Testis (tissue), 2 donors: ENCODE results near the gene CBX5.

Source experiments
- CTCF ChIP-seq, 3 experiments: fragments of 450-650 bp in 2 of 3; fragments of 200-600 bp in 1 of 3; sonication (generic) in 1 of 3; IDR thresholded peaks; one replicate each; pipeline ENCODE4 v1.5.1; 2016 to 2019; ENCODE audit warnings: antibody characterized with exemption in 3 of 3, mild to moderate bottlenecking in 2 of 3, moderate library complexity in 1 of 3
- POLR2A ChIP-seq: fragments of 450-650 bp; IDR thresholded peaks from one replicate; pipeline ENCODE4 v1.6.1; 2017; ENCODE audit warnings: antibody characterized with exemption, mild to moderate bottlenecking, moderate library complexity

DNA sequence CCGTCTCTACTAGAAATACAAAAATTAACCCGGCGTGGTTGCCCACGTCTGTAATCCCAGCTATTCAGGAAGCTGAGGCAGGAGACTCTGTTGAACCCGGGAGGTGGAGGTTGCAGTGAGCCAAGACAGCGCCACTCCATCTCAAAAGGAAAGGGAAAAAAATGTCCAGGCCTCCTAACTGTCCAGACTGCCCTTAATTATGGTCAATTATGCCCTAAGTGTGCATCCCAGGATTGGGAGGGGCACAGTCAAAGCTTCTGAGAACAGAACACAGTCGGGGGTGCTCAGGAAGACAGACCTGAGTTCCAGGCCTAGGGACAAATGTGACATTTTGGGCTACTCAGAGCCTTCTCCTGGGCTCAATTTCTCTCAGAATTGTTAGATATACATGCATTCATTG is 59.4 kb downstream of the CBX5 start:
- no peak for TF ChIP-seq POLR2A
- TF ChIP-seq CTCF (IDR thresholded peaks at IDR 0.05) = no peak
